ENCODE measurements around the gene GPR153. TPM values are rescaled to one million over a fixed set of nuclear protein-coding genes. Genes with fewer than 3 reads are reported as not detected.

Gene GPR153
- polyA plus RNA-seq, 3 donors, result 0.04 to 0.69 TPM; not detected in 1

GRCh38 chr1:6239213-6239752 lies 21.6 kb downstream of the GPR153 start:
- peaks cover 19% of the 10 kb centered on the region for H3K4me1 Mint-ChIP-seq
- H3K9me3 Mint-ChIP-seq, result peaks cover 0 to 19% (median 5%) of the 10 kb centered on the region in 7 donors
- no peak for TF ChIP-seq CTCF (IDR thresholded peaks at IDR 0.05)
- H3K79me2 ChIP-seq (ENCODE audit: insufficient read depth, low read length), result peaks cover 11% of the 10 kb centered on the region
- WGBS (ENCODE audit: insufficient coverage), result 24% methylated on average over 4 of the region's 7 CpGs
- H3K4me2 ChIP-seq (replicated peaks; ENCODE audit: extremely low read depth, low read length, poor library complexity, severe bottlenecking), result no peak overlapping the region
- H3K36me3 ChIP-seq (replicated peaks in 1 of 2; ENCODE audit: control insufficient read depth in 1 of 2, insufficient read depth in 2 of 2, low read length in 2 of 2), result peaks cover 0 to under 1% of the 10 kb centered on the region in 2 donors
- no peak overlapping the region for H3K27ac ChIP-seq (ENCODE audit: low read depth in 1 of 2, low read length in 2 of 2)
- H3K9ac ChIP-seq (ENCODE audit: insufficient read depth, low read length, poor library complexity, severe bottlenecking), result no peak overlapping the region
- intact Hi-C loops (cut with micrococcal nuclease), result no loop called here
- H3K36me3 Mint-ChIP-seq, result peaks cover 0 to 5% of the 10 kb centered on the region in 2 donors
- H3K4me1 ChIP-seq (ENCODE audit: control insufficient read depth in 1 of 2, insufficient read depth in 2 of 2, low read length in 2 of 2), result peaks cover 13 to 16% of the 10 kb centered on the region in 2 donors
- DNase-seq, result no peak
- no peak overlapping the region for H3K4me3 ChIP-seq (replicated peaks in 1 of 3; ENCODE audit: low read depth in 2 of 3, low read length in 3 of 3)
- H2AFZ ChIP-seq (ENCODE audit: insufficient read depth, low read depth, low read length, poor library complexity, severe bottlenecking), result no peak overlapping the region
- H4K20me1 ChIP-seq (ENCODE audit: insufficient read depth, low read length), result no peaks in the 10 kb centered on the region
- H3K4me3 Mint-ChIP-seq, result peak overlapping the region in 1 of 2 donors; percentile 74
- H3K27ac Mint-ChIP-seq, result no peak overlapping the region
- peaks cover 62 to 66% (median 66%) of the 10 kb centered on the region in 3 donors for H3K27me3 Mint-ChIP-seq (ENCODE audit: low read depth in 3 of 3)
- peaks cover 30 to 56% of the 10 kb centered on the region in 2 donors for H3K27me3 ChIP-seq (ENCODE audit: control insufficient read depth in 2 of 2, insufficient read depth in 2 of 2, low read length in 2 of 2)
- H3K9me3 ChIP-seq (replicated peaks in 1 of 2; ENCODE audit: control insufficient read depth in 1 of 2, insufficient read depth in 1 of 2, low read length in 2 of 2), result peaks cover 0 to 15% of the 10 kb centered on the region in 2 donors

GRCh38 chr1:6237093-6237492 lies 23.8 kb downstream of the GPR153 start:
- Histone ChIP-seq H3K36me3 (replicated peaks in 1 of 2; ENCODE audit: control insufficient read depth in 1 of 2, insufficient read depth in 2 of 2, low read length in 2 of 2) (peaks cover 13 to 20% of the 10 kb centered on the region in 2 donors), H3K9ac (ENCODE audit: insufficient read depth, low read length, poor library complexity, severe bottlenecking) (no peak overlapping the region), H3K4me1 (ENCODE audit: control insufficient read depth in 1 of 2, insufficient read depth in 2 of 2, low read length in 2 of 2) (peaks cover 13 to 17% of the 10 kb centered on the region in 2 donors), H4K20me1 (ENCODE audit: insufficient read depth, low read length) (no peaks in the 10 kb centered on the region), H3K27me3 (ENCODE audit: control insufficient read depth in 2 of 2, insufficient read depth in 2 of 2, low read length in 2 of 2) (peaks cover 21 to 37% of the 10 kb centered on the region in 2 donors), H3K4me2 (replicated peaks; ENCODE audit: extremely low read depth, low read length, poor library complexity, severe bottlenecking) (no peak overlapping the region), H2AFZ (ENCODE audit: insufficient read depth, low read depth, low read length, poor library complexity, severe bottlenecking) (no peak overlapping the region), H3K79me2 (ENCODE audit: insufficient read depth, low read length) (peaks cover 11% of the 10 kb centered on the region), H3K9me3 (replicated peaks in 1 of 2; ENCODE audit: control insufficient read depth in 1 of 2, insufficient read depth in 1 of 2, low read length in 2 of 2) (peaks cover 0 to 8% of the 10 kb centered on the region in 2 donors), H3K27ac (ENCODE audit: low read depth in 1 of 2, low read length in 2 of 2) (no peak overlapping the region), H3K4me3 (replicated peaks in 1 of 3; ENCODE audit: low read depth in 2 of 3, low read length in 3 of 3) (no peak overlapping the region)
- Mint-ChIP-seq H3K36me3 (peaks cover 15 to 20% of the 10 kb centered on the region in 2 donors), H3K9me3 (peaks cover 0 to 16% (median 5%) of the 10 kb centered on the region in 7 donors), H3K27ac (no peak overlapping the region), H3K4me1 (peaks cover 19% of the 10 kb centered on the region), H3K27me3 (ENCODE audit: low read depth in 3 of 3) (peaks cover 45 to 49% (median 47%) of the 10 kb centered on the region in 3 donors), H3K4me3 (peak overlapping the region in 1 of 2 donors; percentile 46)
- intact Hi-C loops (cut with micrococcal nuclease), result no loop called here
- no peak for DNase-seq
- WGBS (ENCODE audit: insufficient coverage), result 100% methylated on average over 2 of the region's 4 CpGs
- no peak for TF ChIP-seq CTCF (IDR thresholded peaks at IDR 0.05)

All from CD14-positive monocyte (primary cell).